Liver (tissue), 9 donors: ENCODE results near the gene TMPRSS9. TPM values are rescaled to one million over a fixed set of nuclear protein-coding genes. Genes with fewer than 3 reads are reported as not detected.

ENCODE experiments used
- DNase-seq: peaks from one replicate; pipeline ENCODE4 v3.0.0-alpha.2; 2017; ENCODE audit warnings: low spot score
- H3K27ac ChIP-seq, 2 donors: one replicate each; pipeline ENCODE4 v1.7.0; 2013; ENCODE audit warnings: inconsistent platforms in 2 of 2, low read length in 2 of 2, control low read depth in 1 of 2, low read depth in 1 of 2, mild to moderate bottlenecking in 1 of 2
- H3K27me3 ChIP-seq, 4 donors: one replicate each; pipeline versions ENCODE4 v1.6.1 to v1.7.0; 2013; ENCODE audit warnings: low read length in 3 of 4, inconsistent platforms in 1 of 4, mild to moderate bottlenecking in 1 of 4, moderate library complexity in 1 of 4; ENCODE audit not compliant: control insufficient read depth in 4 of 4, insufficient read depth in 4 of 4
- H3K36me3 ChIP-seq, 4 donors: one replicate each; pipeline versions ENCODE4 v1.6.1 to v1.7.0; 2013; ENCODE audit warnings: low read length in 3 of 4, mild to moderate bottlenecking in 3 of 4, low read depth in 1 of 4, moderate library complexity in 1 of 4; ENCODE audit not compliant: control insufficient read depth in 4 of 4, insufficient read depth in 3 of 4
- H3K4me1 ChIP-seq, 4 donors: one replicate each; pipeline versions ENCODE4 v1.6.1 to v1.7.0; 2013; ENCODE audit warnings: low read length in 3 of 4, mild to moderate bottlenecking in 3 of 4, moderate library complexity in 1 of 4; ENCODE audit not compliant: control insufficient read depth in 4 of 4, insufficient read depth in 4 of 4
- H3K4me3 ChIP-seq, 3 donors: one replicate each; pipeline versions ENCODE4 v1.6.1 to v1.7.0; 2013; ENCODE audit warnings: low read length in 3 of 3, control low read depth in 1 of 3, low read depth in 1 of 3, mild to moderate bottlenecking in 1 of 3
- H3K9ac ChIP-seq, 2 donors: one replicate each; pipeline ENCODE4 v1.7.0; 2013; ENCODE audit warnings: low read length in 2 of 2, mild to moderate bottlenecking in 2 of 2, moderate library complexity in 2 of 2, control low read depth in 1 of 2, low read depth in 1 of 2
- H3K9me3 ChIP-seq, 4 donors: one replicate each; pipeline versions ENCODE4 v1.6.1 to v1.7.0; 2013; ENCODE audit warnings: low read length in 3 of 4; ENCODE audit not compliant: control insufficient read depth in 4 of 4
- JUND ChIP-seq, 2 donors: IDR thresholded peaks; 2 replicates each; pipeline ENCODE4 v1.6.1; 2016; ENCODE audit warnings: antibody characterized with exemption in 2 of 2
- REST ChIP-seq: IDR thresholded peaks from 2 replicates; pipeline ENCODE4 v1.6.1; 2016; ENCODE audit warnings: antibody characterized with exemption, mild to moderate bottlenecking
- WGBS: extraction: QIAGEN DNeasy Blood & Tissue Kit; methylation state at CpG from one replicate; pipeline ENCODE4 v1.1.7; 2013; 5-methylcytosine and 5-hydroxymethylcytosine counted together
- polyA plus RNA-seq, 2 donors: library from polyadenylated mRNA; stranded (reverse) in 1 of 2; unstranded in 1 of 2; fragments of 200-250 nt in 1 of 2; fragments of >200 nt in 1 of 2; fragmentation: Nextera tagmentation in 1 of 2; extraction: Ambion mirVana in 1 of 2; gene quantifications; one replicate each; pipeline versions ENCODE4 v1.2.1 to v1.2.3, GENCODE V29; 2013 to 2015
- total RNA-seq, 2 donors: library from RNA; depleted of rRNA; stranded (reverse); fragments of >200 nt; gene quantifications; one replicate each; pipeline ENCODE4 v1.2.3, GENCODE V29; 2014
- donor health status: healthy.
- donor health status: healthy.
- donor health status: healthy.
- donor health status: healthy.
- donor health status: healthy.

TMPRSS9 gene
- total and polyA plus RNA-seq, 4 donors: 0.39 to 24.8 (median 1.5) TPM

DNA sequence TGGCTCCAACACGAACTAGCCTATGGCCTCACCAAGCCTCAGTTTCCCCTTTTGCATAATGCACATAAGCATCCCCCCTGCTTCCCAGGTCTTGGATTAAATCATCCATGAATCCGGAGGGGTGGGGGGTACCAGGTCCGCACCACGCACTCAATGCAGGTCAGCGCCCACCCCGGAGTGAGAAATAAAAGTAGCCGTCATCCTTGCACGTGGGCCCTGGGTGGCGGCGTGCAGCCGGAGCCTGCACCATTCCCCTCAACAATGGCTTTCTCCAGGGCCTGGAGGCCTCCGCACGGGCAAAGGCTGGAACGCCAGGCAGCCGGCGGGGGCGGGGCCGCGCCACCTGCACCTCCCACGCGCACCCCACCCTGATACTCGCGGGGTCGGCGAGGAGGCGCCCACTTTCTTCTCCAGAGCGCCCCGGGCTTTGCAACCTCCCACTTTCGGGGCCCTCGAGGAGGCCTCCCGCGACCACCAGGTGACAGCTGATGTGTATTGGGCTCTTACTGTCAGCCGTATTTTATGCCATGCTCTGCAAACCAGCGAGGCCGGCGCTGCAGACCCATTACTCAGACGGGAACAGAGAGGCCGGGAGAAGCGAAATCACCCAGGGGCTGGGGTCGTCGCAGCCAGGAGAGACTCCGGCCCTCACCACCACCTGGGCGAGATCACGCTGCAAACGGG is 115.1 kb downstream of the TMPRSS9 start:
- under 1% methylated on average over 45 of the region's 45 CpGs for WGBS
- peak overlapping the region; percentile 73 to 87 (median 83) for H3K4me3 ChIP-seq
- H3K36me3 ChIP-seq: peaks cover 4 to 7% (median 6%) of the 10 kb centered on the region in 4 donors
- DNase-seq: peak; percentile 44
- TF ChIP-seq REST (no peak), JUND (IDR thresholded peaks at IDR 0.05) (peak in 1 of 2 donors; percentile 0)
- H3K27ac ChIP-seq: peak overlapping the region; percentile 93 to 94
- H3K27me3 ChIP-seq: no peaks in the 10 kb centered on the region
- H3K9ac ChIP-seq: peak overlapping the region; percentile 11 to 78
- H3K9me3 ChIP-seq: no peaks in the 10 kb centered on the region
- H3K4me1 ChIP-seq: peaks cover 0 to 9% (median 7%) of the 10 kb centered on the region in 4 donors

Other genes starting within 250 kb of the TMPRSS9 start
- gene AP3D1, start 208.7 kb upstream of the TMPRSS9 start, total RNA-seq: 10 to 100 TPM; 42.6 to 76.6 TPM
- gene AP3D1, start 208.7 kb upstream of the TMPRSS9 start, polyA plus RNA-seq: 10 to 100 TPM; 21.7 to 79.8 TPM
- gene DOT1L, start 196.3 kb upstream of the TMPRSS9 start, total RNA-seq: 1 to 10 TPM; 6.7 to 9.9 TPM
- gene DOT1L, start 196.3 kb upstream of the TMPRSS9 start, polyA plus RNA-seq: 1 to 10 TPM; 3.4 to 6.9 TPM
- gene PLEKHJ1, start 123.9 kb upstream of the TMPRSS9 start, total RNA-seq: 10 to 100 TPM; 22.2 to 44.5 TPM
- 10 to 100 TPM; 36.5 to 37.4 TPM for gene PLEKHJ1, start 123.9 kb upstream of the TMPRSS9 start, polyA plus RNA-seq
- gene SF3A2, start 123.4 kb upstream of the TMPRSS9 start, total RNA-seq: 10 to 100 TPM; 12.9 to 32.0 TPM
- 10 to 100 TPM in 1 of 2 donors, 1 to 10 TPM in 1; 2.2 to 13.5 TPM for gene SF3A2, start 123.4 kb upstream of the TMPRSS9 start, polyA plus RNA-seq
- under 1 TPM; 0.47 to 0.59 TPM for gene AMH, start 110.9 kb upstream of the TMPRSS9 start, total RNA-seq
- under 1 TPM in 1 of 2 donors, not detected in 1; 0.08 TPM for gene AMH, start 110.9 kb upstream of the TMPRSS9 start, polyA plus RNA-seq
- under 1 TPM in 1 of 2 donors, not detected in 1; 0.25 TPM for gene JSRP1, start 103.8 kb upstream of the TMPRSS9 start, total RNA-seq
- under 1 TPM; 0.39 to 0.45 TPM for gene JSRP1, start 103.8 kb upstream of the TMPRSS9 start, polyA plus RNA-seq
- under 1 TPM; 0.09 to 0.67 TPM for gene PEAK3, start 78.1 kb upstream of the TMPRSS9 start, total RNA-seq
- under 1 TPM; 0.21 to 0.42 TPM for gene PEAK3, start 78.1 kb upstream of the TMPRSS9 start, polyA plus RNA-seq
- gene LINGO3, start 52.1 kb upstream of the TMPRSS9 start, total RNA-seq: under 1 TPM; 0.05 to 0.08 TPM
- under 1 TPM; 0.02 to 0.08 TPM for gene LINGO3, start 52.1 kb upstream of the TMPRSS9 start, polyA plus RNA-seq
- 10 to 100 TPM; 23.6 to 37.9 TPM for gene LSM7, start 31.7 kb upstream of the TMPRSS9 start, total RNA-seq
- 10 to 100 TPM; 39.0 to 59.9 TPM for gene LSM7, start 31.7 kb upstream of the TMPRSS9 start, polyA plus RNA-seq
- gene SPPL2B, start 31.6 kb upstream of the TMPRSS9 start, total RNA-seq: 10 to 100 TPM; 20.2 to 34.6 TPM
- gene SPPL2B, start 31.6 kb upstream of the TMPRSS9 start, polyA plus RNA-seq: 10 to 100 TPM in 1 of 2 donors, 1 to 10 TPM in 1; 9.5 to 22.6 TPM
- 10 to 100 TPM; 21.6 to 28.0 TPM for gene TIMM13, start 67.3 kb downstream of the TMPRSS9 start, total RNA-seq
- 100 to 1,000 TPM in 1 of 2 donors, 10 to 100 TPM in 1; 58.8 to 137 TPM for gene TIMM13, start 67.3 kb downstream of the TMPRSS9 start, polyA plus RNA-seq
- 10 to 100 TPM in 1 of 2 donors, 1 to 10 TPM in 1; 5.6 to 38.5 TPM for gene LMNB2, start 96.7 kb downstream of the TMPRSS9 start, total RNA-seq
- 1 to 10 TPM in 1 of 2 donors, under 1 TPM in 1; 0.97 to 6.2 TPM for gene LMNB2, start 96.7 kb downstream of the TMPRSS9 start, polyA plus RNA-seq
- 10 to 100 TPM; 11.6 to 81.3 TPM for gene GADD45B, start 115.9 kb downstream of the TMPRSS9 start, total RNA-seq
- gene GADD45B, start 115.9 kb downstream of the TMPRSS9 start, polyA plus RNA-seq: 10 to 100 TPM; 83.4 to 86.3 TPM